AG20443 (cell line): Measurements from ENCODE around the gene RASD1.

Source experiments
- DNase-seq: peaks from one replicate; pipeline ENCODE4 v3.0.0; 2012; ENCODE audit warnings: low spot score, mixed read lengths

The RASD1 gene, protein sequence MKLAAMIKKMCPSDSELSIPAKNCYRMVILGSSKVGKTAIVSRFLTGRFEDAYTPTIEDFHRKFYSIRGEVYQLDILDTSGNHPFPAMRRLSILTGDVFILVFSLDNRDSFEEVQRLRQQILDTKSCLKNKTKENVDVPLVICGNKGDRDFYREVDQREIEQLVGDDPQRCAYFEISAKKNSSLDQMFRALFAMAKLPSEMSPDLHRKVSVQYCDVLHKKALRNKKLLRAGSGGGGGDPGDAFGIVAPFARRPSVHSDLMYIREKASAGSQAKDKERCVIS

DNA sequence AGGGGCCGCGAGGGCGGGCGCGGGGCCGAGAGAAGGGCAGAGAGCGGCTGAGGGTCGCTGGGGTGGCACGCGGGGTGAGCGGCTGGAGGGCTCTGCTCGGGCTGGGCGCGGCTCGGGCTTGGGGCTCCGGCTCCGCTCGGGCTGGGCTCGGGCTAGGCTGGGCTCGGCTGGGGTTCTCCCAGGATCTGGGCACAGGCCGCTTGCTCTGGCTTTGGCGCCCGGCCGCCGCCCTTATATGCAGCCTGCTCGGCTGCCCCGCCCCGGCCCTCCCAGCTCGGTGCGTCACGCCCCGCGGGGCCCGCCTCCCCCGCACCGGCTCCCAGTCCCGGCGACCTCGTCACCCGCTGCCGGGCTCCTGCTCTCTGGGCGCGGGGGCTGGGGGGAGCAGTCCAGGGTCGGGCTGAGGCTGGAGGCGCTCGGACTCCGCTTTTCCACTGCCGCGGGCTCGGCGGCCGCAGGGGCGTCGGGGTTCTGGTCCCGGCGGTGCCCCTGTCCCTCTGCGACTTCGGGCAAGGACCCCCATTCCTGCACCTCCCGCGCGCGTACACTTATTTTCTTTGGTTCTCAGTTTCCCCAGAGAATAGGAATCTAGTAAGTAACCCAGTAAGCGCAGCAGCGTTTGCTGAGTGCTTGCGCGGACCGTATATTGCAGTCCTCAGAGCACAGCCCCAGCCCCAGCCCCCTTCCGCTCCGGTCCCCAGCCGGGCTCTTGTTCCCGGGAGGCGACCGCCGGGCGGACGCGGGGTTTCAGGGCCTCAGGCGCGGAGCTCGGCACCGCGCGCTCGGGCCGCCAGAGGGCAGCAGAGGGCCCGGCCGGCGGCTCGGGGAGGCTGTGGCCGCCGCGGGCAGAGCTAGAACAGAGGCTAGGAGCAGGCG is at the start of gene RASD1:
Gene RASD1 (minus strand): TSS at position 207 of the 876 bp plus-strand sequence. CDS start 214 bp downstream, outside the sequence.
- peak; percentile 99 for DNase-seq

DNA sequence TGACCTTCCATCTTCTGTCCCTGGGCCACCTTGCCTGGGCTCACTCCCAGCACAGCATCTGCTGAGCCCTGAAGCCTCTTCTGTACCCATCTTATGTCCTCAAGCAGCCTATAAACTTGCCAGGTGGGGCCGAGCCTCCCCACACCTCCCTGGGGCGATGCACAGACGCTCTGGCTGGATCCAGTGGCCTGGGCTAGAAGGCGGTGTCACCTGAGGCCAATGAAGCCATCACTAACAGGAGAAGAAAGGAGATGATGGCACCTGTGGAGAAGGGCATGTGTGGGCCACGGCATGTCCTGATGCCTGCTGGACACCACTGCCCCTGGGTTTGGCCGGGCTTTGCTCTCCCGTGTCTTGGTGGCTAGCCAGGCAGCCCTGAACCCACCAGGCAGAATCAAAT is 49.8 kb upstream of the RASD1 start:
- no peak for DNase-seq

DNA sequence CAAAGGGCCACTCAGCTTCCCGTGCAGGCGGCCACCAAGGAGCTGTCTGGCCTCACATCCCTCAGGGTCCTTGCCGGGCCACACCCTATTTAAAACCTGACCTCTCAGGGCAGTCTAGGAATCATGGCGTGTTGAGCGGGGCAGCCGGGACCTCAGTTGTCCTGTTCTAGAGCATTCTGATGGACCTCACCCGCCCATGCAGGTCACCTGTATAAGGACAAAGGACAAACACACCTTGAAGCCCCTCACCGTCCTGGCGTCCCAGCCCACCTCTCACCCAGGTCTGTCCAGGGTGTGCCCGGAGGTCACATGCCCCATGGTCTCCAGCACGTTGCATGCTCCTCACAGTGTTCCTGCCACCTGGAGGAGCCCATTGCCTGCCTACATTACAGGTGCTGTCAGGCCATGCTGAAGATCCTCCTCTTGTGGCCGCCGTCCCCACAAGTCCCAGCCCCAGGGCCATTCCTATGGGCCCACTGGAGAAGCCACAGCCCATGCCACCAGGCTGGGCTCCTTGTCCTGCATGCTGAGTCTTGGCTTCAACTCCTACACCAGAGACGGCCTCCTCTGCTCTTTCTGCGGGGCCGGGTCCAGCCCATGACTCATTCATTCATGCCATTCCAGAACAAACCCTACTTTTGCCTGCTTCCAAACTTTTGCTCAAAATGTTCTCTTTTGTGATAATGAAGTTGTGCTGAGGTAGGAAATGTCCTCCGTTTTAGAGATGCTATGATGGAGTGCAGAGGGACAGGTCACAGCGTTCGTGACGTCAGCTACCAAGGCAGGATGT is 49.0 kb upstream of the RASD1 start:
- DNase-seq = peak; percentile 93

DNA sequence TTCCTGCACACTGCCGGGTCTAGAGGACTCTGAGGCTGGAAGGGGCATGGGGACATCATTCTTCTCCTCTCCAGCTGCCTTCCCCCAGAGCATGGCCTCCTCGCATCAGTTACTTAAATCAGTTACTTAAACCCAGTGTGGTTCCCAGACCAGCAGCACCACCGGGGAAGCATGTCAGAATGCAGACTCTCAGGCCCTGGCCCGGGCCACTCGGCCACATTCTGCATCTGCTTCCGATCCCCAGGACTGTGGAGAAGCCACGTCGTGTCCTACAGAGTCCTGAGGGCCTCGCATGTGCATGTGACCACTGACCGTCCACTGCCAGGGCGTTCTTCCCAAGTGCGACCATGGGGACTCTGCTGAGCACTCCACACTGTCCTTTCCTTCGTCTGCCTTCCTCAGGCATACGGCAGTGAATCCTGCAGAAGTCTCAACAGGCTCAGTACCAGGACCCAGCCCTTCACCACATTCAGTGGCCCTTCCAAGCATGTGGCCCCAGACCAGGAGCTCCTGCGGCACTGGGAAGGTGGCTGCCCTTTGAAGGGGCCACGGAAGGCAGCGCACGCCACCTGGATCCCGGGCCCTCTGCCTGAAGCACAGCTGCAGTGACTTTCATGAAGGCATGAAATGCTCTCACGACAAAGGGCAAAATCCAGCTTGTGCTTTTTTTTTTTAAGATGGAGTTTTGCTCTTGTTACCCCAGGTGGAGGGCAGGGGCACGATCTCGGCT is 46.9 kb upstream of the RASD1 start:
- DNase-seq = no peak

DNA sequence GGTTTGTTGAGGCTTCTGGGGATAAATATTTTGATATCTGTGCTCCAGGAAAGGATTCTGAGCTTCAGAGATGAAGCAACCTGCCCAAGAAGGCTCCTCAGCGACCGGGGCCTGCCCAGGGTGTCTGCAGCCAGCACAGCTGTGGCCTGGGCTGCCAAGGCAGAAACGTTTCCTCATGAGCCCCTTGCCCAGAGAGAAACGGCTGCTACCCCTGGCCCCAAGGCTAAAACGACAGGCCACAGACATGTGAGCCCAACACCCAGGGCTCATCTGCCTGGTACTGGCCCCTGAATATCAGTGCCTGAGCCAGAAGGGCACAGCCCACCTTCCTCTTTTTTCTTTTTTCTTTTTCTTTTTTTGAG is 45.4 kb upstream of the RASD1 start:
- no peak for DNase-seq

DNA sequence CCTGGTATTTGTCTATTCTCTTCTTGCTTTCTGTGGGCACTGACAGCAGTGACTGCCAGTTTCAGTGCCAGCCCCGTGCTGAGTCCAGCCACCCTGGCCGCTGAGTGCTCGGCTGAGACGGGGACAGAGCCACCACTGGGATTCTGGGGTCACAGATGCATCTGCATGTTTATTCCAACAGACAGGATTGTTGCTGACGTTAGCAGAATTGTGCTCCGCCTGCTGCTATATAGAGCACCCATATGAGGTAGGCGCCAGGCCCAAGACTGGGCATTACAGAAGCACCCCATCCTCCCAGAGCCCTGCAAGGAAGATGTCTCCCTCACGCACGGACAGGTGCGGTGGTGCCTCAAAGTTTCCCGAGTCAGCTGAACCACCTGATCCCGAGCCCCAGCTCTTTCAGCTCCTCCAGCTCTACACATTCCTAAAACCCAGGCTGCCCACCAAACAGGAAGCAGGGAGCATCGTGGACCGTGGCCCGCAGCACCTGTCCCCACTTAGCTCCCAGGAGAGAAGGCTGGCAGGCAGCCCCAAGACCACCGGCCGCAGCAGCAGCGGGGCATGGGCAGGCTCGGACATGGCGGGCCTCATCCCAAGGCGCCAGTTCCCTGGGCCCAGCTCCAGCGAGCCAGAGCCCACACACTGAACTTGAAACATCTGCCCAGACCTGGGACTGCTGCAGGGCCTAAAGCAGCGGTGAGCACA is 44.9 kb upstream of the RASD1 start:
- no peak for DNase-seq

DNA sequence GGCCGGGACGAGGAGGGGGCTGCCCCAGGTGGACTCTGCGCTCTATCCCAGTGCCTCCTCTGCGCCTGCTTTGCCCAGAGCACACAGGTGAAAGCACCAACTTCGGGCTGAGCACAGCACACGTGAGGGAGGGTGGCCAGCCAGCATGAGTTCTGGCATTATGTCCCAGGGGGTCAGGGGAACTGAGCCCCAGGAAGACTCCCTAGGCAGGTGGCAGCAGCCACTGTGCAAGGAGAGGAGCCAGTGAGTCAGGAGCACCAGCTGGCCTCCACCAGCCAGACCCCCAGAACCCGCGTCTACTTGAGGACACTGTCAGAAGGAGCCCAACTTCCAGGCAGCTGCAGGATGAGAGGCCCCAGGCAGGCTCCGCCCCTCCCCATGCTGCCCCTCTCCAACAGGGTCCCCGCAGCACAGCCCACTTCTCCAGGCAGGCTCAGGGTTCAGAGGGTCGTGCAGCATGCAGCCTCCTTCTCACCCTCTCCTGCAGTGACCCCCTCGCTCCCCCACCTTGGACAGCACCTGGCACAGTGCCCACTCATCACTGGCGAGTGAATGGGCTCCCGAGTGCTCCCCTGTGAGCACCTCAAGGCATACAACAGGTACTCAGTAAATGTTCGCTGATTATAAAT is 44.2 kb upstream of the RASD1 start:
- DNase-seq = no peak

DNA sequence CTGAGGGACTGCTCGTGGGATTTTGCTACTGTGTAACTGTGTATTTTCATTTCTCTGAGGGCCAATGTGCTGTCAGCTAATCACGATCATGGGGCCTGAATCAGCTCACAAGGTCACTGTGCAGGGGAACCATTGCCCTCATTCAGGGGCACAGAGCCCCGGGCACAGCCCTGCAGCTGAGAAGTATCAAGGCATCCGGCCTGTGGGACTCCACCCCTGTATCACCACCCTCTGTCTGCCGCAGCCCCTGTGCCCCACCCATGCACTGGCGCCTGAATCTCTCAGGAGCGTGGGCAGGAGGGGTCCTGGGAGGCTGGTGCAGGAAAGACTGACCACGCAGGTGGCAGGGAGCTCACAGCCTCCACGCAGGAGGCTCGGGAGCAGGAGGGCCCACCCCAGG is 43.4 kb upstream of the RASD1 start:
- no peak for DNase-seq

DNA sequence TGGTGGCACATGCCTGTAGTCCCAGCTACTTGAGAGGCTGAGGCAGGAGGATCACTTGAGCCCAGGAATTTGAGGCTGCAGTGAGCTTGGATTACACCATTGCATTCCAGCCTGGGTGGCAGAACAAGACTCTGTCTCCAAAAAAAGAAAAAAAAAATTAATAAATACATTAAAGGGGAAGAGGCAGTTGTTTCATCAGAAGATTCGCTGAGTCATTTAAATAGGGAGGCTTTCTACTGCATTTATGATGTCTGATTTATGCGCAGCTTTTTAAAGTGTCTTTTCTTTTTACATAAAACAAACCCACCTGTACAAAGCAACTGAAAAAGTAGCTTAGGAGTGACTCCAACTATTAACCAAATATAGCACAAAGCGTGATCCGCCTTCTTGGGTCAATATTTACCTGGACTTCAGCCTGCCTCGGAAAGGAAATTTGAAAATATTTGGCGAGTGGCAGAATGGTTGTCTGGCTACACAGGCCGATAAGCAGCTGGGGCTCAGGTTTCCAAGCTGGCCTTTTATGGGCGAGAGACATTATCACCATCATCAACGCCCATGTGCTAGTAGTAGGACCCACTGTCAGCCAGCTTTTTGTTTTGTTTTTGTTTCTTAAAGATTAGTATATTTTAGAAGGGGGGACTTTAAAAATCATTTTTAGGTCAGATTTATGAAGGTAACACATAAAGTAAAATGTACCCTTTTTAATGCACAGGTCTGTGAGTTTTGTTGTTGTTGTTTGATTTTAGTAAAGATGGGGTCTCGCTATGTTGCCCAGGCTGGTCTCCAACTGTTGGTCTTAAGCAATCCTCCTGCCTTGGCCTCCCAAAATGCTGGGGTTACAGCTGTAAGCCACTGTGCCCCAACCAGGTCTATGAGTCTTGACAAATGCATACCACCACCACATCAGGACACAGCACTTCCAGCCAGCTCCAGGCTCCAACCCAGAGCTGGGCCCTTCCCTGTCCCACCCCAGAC is 42.5 kb upstream of the RASD1 start:
- no peak for DNase-seq

DNA sequence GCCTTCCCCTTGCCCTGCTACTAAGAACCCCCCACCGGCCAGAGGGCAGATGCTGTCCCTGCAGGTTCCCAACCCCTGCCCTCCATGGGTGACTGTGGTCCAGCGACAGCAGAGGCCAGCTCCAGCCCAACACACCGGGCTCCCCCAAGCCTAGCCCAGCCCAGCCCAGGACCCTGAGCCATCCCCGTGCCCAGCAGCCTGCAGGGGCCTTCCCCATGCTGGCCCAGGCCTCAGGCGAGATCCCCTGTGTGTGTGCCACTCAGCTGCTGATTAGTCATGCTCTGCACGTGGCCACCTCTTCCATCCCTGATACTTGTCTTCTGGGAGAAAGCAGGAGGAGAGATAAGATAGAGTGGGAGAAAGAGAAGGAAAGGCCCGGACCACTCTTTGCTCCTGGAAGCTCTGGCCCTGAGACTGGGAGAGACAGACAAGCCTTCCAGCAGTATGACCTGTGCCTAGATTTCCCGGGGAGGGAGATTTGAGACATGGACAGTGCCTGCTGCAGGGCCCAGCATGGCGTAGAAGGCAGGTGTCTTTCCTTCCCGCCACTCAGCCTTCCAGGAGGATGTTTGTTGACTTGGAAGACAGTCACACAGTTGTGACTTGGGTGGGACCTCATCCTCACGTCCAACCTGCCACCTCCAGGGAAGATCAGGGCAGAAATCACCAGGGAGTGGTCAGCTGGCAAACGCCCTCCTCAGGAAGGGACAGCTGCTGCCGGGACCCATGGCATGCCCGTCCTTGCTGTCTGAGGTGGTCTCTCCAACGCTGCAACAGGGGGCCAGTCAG is 41.3 kb upstream of the RASD1 start:
- no peak for DNase-seq

DNA sequence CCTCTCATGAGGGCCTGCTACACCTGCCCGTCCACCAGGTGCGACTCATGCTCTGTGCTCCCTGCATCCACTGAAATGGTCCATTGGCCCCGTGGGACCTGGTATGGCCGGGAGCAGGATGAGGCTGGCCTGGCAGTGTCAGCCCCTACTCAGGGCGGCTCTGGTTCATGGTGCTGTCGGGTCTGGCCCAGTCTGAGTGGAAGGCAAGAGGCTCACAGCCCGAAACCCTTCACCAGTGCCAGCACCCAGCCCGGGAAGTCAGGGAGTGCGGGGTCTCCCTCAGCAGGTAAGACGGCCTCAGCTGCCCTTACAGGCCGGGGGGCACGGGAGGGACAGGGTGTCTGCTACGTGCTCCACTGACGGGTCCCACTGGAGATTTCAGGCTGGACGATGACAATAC is 40.5 kb upstream of the RASD1 start:
- no peak for DNase-seq

DNA sequence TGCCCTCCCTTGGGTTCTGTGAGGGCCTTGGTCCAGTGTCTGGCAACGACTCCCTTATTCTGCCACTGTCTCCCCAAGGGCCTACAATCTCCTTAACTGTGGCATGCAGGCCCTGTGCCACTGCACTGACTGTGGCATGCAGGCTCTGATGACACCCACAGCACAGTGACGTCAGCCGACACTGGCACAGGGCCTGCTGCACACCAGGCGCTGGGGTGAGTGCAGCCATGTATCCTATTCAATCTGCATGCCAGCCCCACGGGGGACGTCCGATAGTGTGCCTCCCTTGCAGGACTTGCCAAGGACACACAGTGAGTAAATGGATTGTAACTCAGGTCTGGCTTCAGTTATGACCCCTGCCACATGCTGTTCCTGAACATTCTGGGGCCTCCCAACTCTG is 39.8 kb upstream of the RASD1 start:
- DNase-seq = peak; percentile 85

DNA sequence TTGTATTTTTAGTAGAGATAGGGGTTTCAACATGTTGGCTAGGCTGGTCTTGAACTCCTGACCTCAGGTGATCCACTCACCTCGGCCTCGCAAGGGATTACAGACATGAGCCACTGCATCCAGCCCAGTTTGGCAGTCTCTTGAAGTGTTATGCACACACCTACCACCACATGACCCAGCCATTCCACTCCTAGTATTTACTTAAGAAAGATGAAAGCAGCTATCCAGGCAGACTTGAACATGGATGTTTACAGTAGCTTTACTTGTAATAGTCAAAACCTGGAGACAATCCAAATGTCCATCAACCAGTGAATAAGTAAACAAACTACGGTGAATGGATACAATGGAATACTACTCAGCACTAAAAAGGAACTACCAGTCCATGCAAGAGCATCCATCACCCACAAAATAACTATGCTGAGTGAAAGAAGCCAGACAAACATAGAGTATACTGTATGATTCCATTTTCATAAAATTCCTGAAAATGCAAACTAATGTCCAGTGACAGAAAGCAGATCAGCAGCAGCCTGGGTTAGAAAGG is 37.8 kb upstream of the RASD1 start:
- DNase-seq = no peak

DNA sequence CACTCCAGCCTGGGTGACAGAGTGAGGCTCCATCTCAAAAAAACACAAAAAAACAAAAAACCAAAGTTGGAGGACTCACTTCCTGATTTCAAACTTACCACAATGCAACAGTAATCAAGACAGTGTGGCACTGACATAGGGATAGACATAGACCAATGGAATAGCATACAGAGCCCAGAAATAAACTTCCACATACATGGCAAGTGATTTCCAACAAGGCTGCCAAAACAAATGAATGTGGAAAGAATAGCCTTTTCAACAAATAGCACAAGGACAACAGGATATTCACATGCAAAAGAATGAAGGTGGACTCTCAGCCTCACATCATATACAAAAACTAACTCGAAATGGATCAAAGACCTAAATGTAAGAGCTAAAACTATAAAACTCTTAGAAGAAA is 36.8 kb upstream of the RASD1 start:
- no peak for DNase-seq

DNA sequence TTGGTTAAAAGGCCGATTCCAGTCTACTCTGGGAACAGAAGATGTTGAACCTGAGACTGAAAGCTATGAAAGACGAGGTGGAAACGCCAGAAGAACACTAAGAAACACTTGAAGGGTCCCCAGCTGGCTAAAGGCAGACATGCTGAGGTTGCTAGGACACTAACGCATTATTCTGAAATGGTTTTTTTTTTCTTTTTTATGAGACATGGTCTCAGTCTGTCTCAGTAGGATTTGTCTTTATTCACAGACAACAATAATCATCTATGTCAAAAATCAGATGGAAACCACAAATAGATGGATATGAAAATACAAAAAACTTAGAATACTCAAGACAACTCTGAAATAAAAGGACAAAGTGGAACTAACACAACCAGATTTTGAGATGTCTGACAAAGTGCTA is 35.0 kb upstream of the RASD1 start:
- no peak for DNase-seq

DNA sequence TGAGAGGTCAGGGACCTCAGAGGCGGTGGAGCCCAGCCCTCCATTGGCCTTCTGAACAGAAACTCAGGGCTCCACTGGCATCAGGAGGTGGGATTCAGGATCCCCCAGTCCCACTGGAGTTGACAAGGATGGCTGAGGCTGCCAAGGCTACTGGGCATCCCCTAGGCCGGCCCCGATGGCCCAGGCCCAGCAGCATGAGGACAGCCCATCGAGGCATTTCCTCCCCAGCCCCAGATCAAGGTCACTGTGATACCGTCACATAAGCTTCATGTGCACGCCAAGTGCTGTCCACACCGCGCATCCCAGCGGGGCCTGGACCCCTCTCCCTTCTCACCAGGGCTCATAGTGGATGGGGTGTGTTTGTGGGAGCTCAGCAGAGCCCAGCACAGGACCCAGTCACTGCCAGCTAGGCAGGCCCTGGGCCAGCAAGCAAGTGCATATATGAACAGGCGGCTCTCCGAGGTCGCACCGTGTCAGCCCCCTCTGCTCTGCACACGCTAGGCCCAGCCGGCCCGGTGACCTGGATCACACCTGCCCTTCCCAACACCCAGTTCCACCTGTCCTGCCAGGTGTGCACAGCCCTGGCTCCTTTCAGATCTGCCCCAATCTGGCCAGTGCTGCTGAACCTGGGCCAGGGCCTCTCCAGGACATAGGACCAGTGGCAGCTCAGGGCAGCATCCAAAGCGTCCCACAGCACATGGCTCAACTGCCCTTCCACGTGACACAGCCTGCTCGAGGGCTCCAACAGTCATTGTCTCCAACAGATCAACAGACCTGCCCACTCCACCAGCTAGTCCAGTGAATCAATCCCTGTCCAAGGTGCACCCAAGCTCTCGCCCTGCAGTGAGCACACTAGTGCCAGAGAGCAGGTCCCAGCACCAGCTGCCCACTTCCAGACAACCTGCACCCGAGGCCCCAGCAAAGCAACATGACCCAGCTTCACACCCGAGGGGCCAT is 32.8 kb upstream of the RASD1 start:
- DNase-seq = no peak

DNA sequence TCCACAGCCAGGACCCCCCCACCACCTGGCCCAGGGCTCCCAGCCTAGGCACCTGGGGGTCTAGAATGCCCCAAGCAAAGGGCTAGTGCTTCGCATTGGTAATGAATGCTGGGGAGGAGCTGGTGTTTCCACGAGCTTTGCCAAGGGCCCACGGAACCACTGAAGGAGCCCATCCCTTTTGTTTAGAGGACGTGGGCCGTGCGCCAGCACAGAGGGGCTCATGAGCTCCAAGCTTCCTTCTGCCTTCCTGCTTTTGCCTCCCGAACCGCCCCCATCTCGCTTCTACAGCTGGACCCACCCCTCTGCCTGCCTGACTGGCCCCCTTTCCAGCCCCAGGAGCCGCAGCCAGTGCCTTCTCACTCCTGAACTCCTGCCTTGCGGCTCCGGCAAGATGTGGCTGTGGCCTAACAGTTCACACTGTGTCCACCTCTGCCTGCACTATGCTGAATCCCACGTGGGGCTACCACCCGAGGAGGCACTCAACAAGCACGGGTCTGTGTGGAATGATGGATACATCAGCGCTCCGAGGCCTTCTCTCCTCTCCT is 31.8 kb upstream of the RASD1 start:
- no peak for DNase-seq
